ENCODE results near the gene ISM1. TPM values are rescaled to one million over a fixed set of nuclear protein-coding genes. Genes with fewer than 3 reads are reported as not detected.
A peak's percentile ranks its signal among the peaks of the same experiment; 100 is the strongest.

ISM1 gene
- total RNA-seq, 1 experiment from 2014 or later = not detected

- DNase-seq (ENCODE audit: low read depth) = no peak
Observed at GRCh38 chr20:13283869-13284829, 63.1 kb downstream of the ISM1 start.

- no peak for DNase-seq (ENCODE audit: low read depth)
Observed at GRCh38 chr20:13284830-13285229, 63.8 kb downstream of the ISM1 start.

GRCh38 chr20:13285408-13285807, 64.3 kb downstream of the ISM1 start:
- DNase-seq (ENCODE audit: low read depth) = no peak

- DNase-seq (ENCODE audit: low read depth) = no peak
Observed at GRCh38 chr20:13286052-13286451, 65.0 kb downstream of the ISM1 start.

GRCh38 chr20:13286607-13287006, 65.5 kb downstream of the ISM1 start:
- peak; percentile 28 for DNase-seq (ENCODE audit: low read depth)

GRCh38 chr20:13288357-13288756, 67.3 kb downstream of the ISM1 start:
- DNase-seq (ENCODE audit: low read depth) = no peak

- DNase-seq (ENCODE audit: low read depth) = no peak
Observed at GRCh38 chr20:13289031-13289430, 68.0 kb downstream of the ISM1 start.

GRCh38 chr20:13290724-13291123, 69.7 kb downstream of the ISM1 start:
- DNase-seq (ENCODE audit: low read depth) = no peak

GRCh38 chr20:13291157-13291556, 70.1 kb downstream of the ISM1 start:
- DNase-seq (ENCODE audit: low read depth) = no peak

- no peak for DNase-seq (ENCODE audit: low read depth)
Observed at GRCh38 chr20:13292201-13292885, 71.3 kb downstream of the ISM1 start.

GRCh38 chr20:13294522-13294921, 73.4 kb downstream of the ISM1 start:
- DNase-seq (ENCODE audit: low read depth) = no peak

GRCh38 chr20:13295637-13296036, 74.6 kb downstream of the ISM1 start:
- DNase-seq (ENCODE audit: low read depth) = no peak

GRCh38 chr20:13296070-13296469, 75.0 kb downstream of the ISM1 start:
- no peak for DNase-seq (ENCODE audit: low read depth)

- DNase-seq (ENCODE audit: low read depth) = no peak
Observed at GRCh38 chr20:13297147-13297899, 76.2 kb downstream of the ISM1 start.

GRCh38 chr20:13298692-13299373, 77.8 kb downstream of the ISM1 start:
- no peak for DNase-seq (ENCODE audit: low read depth)

- no peak for DNase-seq (ENCODE audit: low read depth)
Observed at GRCh38 chr20:13299401-13299800, 78.3 kb downstream of the ISM1 start.

- no peak for DNase-seq (ENCODE audit: low read depth)
Observed at GRCh38 chr20:13301596-13301995, 80.5 kb downstream of the ISM1 start.

- peak; percentile 39 for DNase-seq (ENCODE audit: low read depth)
Observed at GRCh38 chr20:13302647-13303450, 81.8 kb downstream of the ISM1 start.

GRCh38 chr20:13305284-13305683, 84.2 kb downstream of the ISM1 start:
- no peak for DNase-seq (ENCODE audit: low read depth)

GRCh38 chr20:13307562-13308163, 86.6 kb downstream of the ISM1 start:
- no peak for DNase-seq (ENCODE audit: low read depth)
